WTC11 (cell line): ENCODE results near the gene JAKMIP1. TPM values are rescaled to one million over a fixed set of nuclear protein-coding genes. Genes with fewer than 3 reads are reported as not detected.

Experiments used
- ATAC-seq: fragments of 200-7000 bp; cut with Tn5 transposase; 2 replicates; pipeline ENCODE4 v1.10.0; 2021; ENCODE audit warnings: mild to moderate bottlenecking, moderate library complexity
- CTCF ChIA-PET: fragments of 300-600 bp; sonication (Branson Sonifier 250); formaldehyde crosslinking; loops from one replicate; lab custom pipeline; 2021; ENCODE audit warnings: antibody characterized with exemption; lab: Charles Lee
- POLR2A ChIA-PET: fragments of 350-600 bp; sonication (Branson Sonifier 250); formaldehyde crosslinking; loops from one replicate; lab custom pipeline; 2021; ENCODE audit warnings: antibody characterized with exemption; lab: Charles Lee
- DNase-seq: peaks from one replicate; pipeline ENCODE4 v3.0.0; 2021; ENCODE audit warnings: low spot score
- H3K27ac Mint-ChIP-seq: 2 replicates; pipeline ENCODE4 v1.8.0; 2021; ENCODE audit warnings: mixed read lengths
- H3K27me3 Mint-ChIP-seq: 2 replicates; pipeline ENCODE4 v1.8.0; 2021; ENCODE audit warnings: low read depth, mild to moderate bottlenecking, moderate library complexity, mixed read lengths
- H3K36me3 Mint-ChIP-seq: 2 replicates; pipeline ENCODE4 v1.8.0; 2021; ENCODE audit warnings: mixed read lengths
- H3K4me1 Mint-ChIP-seq: 2 replicates; pipeline ENCODE4 v1.8.0; 2022; ENCODE audit warnings: mixed read lengths
- H3K4me3 Mint-ChIP-seq: 2 replicates; pipeline ENCODE4 v1.8.0; 2021; ENCODE audit warnings: mild to moderate bottlenecking, moderate library complexity, mixed read lengths
- H3K9me3 Mint-ChIP-seq: 2 replicates; pipeline ENCODE4 v1.8.0; 2021; ENCODE audit warnings: mixed read lengths
- ELF4 ChIP-seq: sonication (generic); formaldehyde crosslinking; IDR thresholded peaks from 2 replicates; pipeline ENCODE4 v1.8.1; 2022; ENCODE audit warnings: low read depth, mild to moderate bottlenecking, moderate library complexity, missing genetic modification reagents
- ESRRA ChIP-seq: sonication (generic); formaldehyde crosslinking; IDR thresholded peaks from 2 replicates; pipeline ENCODE4 v1.8.1; 2022; ENCODE audit warnings: mild to moderate bottlenecking, missing genetic modification reagents, borderline replicate concordance
- GTF2I ChIP-seq: fragments of 250-450 bp; sonication (Bioruptor Pico); conservative IDR thresholded peaks from 2 replicates; pipeline ENCODE4 v1.4.0; 2021; ENCODE audit warnings: mild to moderate bottlenecking
- JUN ChIP-seq: sonication (generic); formaldehyde crosslinking; IDR thresholded peaks from 2 replicates; pipeline ENCODE4 v1.8.0; 2023; ENCODE audit warnings: mild to moderate bottlenecking, missing genetic modification reagents
- ZBTB21 ChIP-seq: sonication (generic); formaldehyde crosslinking; IDR thresholded peaks from 2 replicates; pipeline ENCODE4 v1.8.1; 2023; ENCODE audit warnings: mild to moderate bottlenecking, missing genetic modification reagents, borderline replicate concordance
- ZNF138 ChIP-seq: sonication (generic); formaldehyde crosslinking; conservative IDR thresholded peaks from 2 replicates; pipeline ENCODE4 v1.8.1; 2022; ENCODE audit warnings: mild to moderate bottlenecking, moderate library complexity, missing genetic modification reagents
- ZNF416 ChIP-seq: fragments of 250-450 bp; sonication (Bioruptor Pico); IDR thresholded peaks from 2 replicates; pipeline ENCODE4 v1.9.0; 2021; ENCODE audit warnings: mild to moderate bottlenecking, inconsistent platforms
- total RNA-seq: library from RNA; stranded (reverse); gene quantifications from 3 replicates; pipeline ENCODE4 v1.2.3, GENCODE V29; 2021
- TF ChIP-seq, protein P1 (sequence below): sonication (generic); formaldehyde crosslinking; IDR thresholded peaks from 2 replicates; pipeline ENCODE4 v1.8.0; 2022; ENCODE audit warnings: missing genetic modification reagents
- TF ChIP-seq, protein P2 (sequence below): sonication (generic); formaldehyde crosslinking; conservative IDR thresholded peaks from 2 replicates; pipeline ENCODE4 v1.8.1; 2022; ENCODE audit warnings: mild to moderate bottlenecking, missing genetic modification reagents
- TF ChIP-seq, protein P3 (sequence below): sonication (generic); formaldehyde crosslinking; IDR thresholded peaks from 2 replicates; pipeline ENCODE4 v1.8.1; 2023; ENCODE audit warnings: mild to moderate bottlenecking, moderate library complexity, missing genetic modification reagents
- TF ChIP-seq, protein P4 (sequence below): fragments of 200-600 bp; IDR thresholded peaks from 2 replicates; pipeline ENCODE4 v1.8.0; 2022; ENCODE audit warnings: antibody characterized with exemption
- TF ChIP-seq, protein P5 (sequence below): sonication (generic); formaldehyde crosslinking; IDR thresholded peaks from 2 replicates; pipeline ENCODE4 v1.8.0; 2023; ENCODE audit warnings: mild to moderate bottlenecking, missing genetic modification reagents
- TF ChIP-seq, protein P6 (sequence below): sonication (generic); formaldehyde crosslinking; IDR thresholded peaks from 2 replicates; pipeline ENCODE4 v1.8.0; 2023; ENCODE audit warnings: missing genetic modification reagents, mild to moderate bottlenecking, borderline replicate concordance
- TF ChIP-seq, protein P7 (sequence below): fragments of 250-450 bp; sonication (Bioruptor Pico); conservative IDR thresholded peaks from 2 replicates; pipeline ENCODE4 v1.9.0; 2021; ENCODE audit warnings: mild to moderate bottlenecking
- TF ChIP-seq, protein P8 (sequence below): sonication (generic); formaldehyde crosslinking; IDR thresholded peaks from 2 replicates; pipeline ENCODE4 v1.8.1; 2023; ENCODE audit warnings: mild to moderate bottlenecking, missing genetic modification reagents, borderline replicate concordance

Gene JAKMIP1
- total RNA-seq, 1 experiment from 2014 or later = 4.0 TPM

DNA sequence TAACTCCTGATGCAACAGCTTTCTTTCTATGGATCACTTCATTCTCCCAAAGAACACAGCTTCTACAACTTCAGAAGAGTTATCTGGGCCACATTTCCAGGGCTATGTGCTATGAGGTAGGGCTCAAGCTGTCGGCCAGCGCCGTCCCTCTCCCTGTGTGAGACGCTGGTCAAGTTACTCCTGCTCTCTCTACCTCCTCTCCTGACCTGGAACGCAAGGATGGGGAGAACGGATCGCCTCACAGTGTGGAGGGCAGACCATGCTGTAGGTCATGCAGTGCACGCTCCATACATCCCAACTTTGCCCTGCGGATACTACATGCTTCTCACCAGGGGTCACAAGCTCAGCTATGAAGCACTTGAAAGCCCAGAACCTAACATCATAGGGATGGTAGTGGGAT lies 42.4 kb downstream of the JAKMIP1 start:
- Mint-ChIP-seq H3K9me3 (no peaks in the 10 kb centered on the region; the same call in 1 of the 2 replicates), H3K36me3 (no peaks in the 10 kb centered on the region), H3K4me3 (no peak overlapping the region), H3K27ac (no peak overlapping the region), H3K27me3 (no peaks in the 10 kb centered on the region), H3K4me1 (peaks cover 27% of the 10 kb centered on the region)
- DNase-seq = no peak
- no peak for ATAC-seq
- CTCF ChIA-PET = interaction anchor here (1.0 kb wide), 2 partner anchors 24 to 93 kb away, joined by 3 read pairs; no protein-coding TSS in a partner anchor
- POLR2A ChIA-PET = no interaction called here
- TF ChIP-seq, protein P1, sequence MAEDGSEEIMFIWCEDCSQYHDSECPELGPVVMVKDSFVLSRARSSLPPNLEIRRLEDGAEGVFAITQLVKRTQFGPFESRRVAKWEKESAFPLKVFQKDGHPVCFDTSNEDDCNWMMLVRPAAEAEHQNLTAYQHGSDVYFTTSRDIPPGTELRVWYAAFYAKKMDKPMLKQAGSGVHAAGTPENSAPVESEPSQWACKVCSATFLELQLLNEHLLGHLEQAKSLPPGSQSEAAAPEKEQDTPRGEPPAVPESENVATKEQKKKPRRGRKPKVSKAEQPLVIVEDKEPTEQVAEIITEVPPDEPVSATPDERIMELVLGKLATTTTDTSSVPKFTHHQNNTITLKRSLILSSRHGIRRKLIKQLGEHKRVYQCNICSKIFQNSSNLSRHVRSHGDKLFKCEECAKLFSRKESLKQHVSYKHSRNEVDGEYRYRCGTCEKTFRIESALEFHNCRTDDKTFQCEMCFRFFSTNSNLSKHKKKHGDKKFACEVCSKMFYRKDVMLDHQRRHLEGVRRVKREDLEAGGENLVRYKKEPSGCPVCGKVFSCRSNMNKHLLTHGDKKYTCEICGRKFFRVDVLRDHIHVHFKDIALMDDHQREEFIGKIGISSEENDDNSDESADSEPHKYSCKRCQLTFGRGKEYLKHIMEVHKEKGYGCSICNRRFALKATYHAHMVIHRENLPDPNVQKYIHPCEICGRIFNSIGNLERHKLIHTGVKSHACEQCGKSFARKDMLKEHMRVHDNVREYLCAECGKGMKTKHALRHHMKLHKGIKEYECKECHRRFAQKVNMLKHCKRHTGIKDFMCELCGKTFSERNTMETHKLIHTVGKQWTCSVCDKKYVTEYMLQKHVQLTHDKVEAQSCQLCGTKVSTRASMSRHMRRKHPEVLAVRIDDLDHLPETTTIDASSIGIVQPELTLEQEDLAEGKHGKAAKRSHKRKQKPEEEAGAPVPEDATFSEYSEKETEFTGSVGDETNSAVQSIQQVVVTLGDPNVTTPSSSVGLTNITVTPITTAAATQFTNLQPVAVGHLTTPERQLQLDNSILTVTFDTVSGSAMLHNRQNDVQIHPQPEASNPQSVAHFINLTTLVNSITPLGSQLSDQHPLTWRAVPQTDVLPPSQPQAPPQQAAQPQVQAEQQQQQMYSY (CRISPR knock-in tag) = no peak
- TF ChIP-seq, protein P2, sequence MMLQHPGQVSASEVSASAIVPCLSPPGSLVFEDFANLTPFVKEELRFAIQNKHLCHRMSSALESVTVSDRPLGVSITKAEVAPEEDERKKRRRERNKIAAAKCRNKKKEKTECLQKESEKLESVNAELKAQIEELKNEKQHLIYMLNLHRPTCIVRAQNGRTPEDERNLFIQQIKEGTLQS = no peak
- TF ChIP-seq GTF2I (CRISPR knock-in tag) (no peak), ELF4 (CRISPR knock-in tag) (no peak), ESRRA (CRISPR knock-in tag) (no peak), ZBTB21 (CRISPR knock-in tag) (no peak), ZNF138 (no peak), JUN (CRISPR knock-in tag) (no peak), ZNF416 (no peak)
- TF ChIP-seq, protein P3, sequence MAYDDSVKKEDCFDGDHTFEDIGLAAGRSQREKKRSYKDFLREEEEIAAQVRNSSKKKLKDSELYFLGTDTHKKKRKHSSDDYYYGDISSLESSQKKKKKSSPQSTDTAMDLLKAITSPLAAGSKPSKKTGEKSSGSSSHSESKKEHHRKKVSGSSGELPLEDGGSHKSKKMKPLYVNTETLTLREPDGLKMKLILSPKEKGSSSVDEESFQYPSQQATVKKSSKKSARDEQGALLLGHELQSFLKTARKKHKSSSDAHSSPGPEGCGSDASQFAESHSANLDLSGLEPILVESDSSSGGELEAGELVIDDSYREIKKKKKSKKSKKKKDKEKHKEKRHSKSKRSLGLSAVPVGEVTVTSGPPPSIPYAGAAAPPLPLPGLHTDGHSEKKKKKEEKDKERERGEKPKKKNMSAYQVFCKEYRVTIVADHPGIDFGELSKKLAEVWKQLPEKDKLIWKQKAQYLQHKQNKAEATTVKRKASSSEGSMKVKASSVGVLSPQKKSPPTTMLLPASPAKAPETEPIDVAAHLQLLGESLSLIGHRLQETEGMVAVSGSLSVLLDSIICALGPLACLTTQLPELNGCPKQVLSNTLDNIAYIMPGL (CRISPR knock-in tag) = no peak
- TF ChIP-seq, protein P4, sequence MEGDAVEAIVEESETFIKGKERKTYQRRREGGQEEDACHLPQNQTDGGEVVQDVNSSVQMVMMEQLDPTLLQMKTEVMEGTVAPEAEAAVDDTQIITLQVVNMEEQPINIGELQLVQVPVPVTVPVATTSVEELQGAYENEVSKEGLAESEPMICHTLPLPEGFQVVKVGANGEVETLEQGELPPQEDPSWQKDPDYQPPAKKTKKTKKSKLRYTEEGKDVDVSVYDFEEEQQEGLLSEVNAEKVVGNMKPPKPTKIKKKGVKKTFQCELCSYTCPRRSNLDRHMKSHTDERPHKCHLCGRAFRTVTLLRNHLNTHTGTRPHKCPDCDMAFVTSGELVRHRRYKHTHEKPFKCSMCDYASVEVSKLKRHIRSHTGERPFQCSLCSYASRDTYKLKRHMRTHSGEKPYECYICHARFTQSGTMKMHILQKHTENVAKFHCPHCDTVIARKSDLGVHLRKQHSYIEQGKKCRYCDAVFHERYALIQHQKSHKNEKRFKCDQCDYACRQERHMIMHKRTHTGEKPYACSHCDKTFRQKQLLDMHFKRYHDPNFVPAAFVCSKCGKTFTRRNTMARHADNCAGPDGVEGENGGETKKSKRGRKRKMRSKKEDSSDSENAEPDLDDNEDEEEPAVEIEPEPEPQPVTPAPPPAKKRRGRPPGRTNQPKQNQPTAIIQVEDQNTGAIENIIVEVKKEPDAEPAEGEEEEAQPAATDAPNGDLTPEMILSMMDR = no peak
- TF ChIP-seq, protein P5, sequence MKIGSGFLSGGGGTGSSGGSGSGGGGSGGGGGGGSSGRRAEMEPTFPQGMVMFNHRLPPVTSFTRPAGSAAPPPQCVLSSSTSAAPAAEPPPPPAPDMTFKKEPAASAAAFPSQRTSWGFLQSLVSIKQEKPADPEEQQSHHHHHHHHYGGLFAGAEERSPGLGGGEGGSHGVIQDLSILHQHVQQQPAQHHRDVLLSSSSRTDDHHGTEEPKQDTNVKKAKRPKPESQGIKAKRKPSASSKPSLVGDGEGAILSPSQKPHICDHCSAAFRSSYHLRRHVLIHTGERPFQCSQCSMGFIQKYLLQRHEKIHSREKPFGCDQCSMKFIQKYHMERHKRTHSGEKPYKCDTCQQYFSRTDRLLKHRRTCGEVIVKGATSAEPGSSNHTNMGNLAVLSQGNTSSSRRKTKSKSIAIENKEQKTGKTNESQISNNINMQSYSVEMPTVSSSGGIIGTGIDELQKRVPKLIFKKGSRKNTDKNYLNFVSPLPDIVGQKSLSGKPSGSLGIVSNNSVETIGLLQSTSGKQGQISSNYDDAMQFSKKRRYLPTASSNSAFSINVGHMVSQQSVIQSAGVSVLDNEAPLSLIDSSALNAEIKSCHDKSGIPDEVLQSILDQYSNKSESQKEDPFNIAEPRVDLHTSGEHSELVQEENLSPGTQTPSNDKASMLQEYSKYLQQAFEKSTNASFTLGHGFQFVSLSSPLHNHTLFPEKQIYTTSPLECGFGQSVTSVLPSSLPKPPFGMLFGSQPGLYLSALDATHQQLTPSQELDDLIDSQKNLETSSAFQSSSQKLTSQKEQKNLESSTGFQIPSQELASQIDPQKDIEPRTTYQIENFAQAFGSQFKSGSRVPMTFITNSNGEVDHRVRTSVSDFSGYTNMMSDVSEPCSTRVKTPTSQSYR (CRISPR knock-in tag) = no peak
- TF ChIP-seq, protein P6, sequence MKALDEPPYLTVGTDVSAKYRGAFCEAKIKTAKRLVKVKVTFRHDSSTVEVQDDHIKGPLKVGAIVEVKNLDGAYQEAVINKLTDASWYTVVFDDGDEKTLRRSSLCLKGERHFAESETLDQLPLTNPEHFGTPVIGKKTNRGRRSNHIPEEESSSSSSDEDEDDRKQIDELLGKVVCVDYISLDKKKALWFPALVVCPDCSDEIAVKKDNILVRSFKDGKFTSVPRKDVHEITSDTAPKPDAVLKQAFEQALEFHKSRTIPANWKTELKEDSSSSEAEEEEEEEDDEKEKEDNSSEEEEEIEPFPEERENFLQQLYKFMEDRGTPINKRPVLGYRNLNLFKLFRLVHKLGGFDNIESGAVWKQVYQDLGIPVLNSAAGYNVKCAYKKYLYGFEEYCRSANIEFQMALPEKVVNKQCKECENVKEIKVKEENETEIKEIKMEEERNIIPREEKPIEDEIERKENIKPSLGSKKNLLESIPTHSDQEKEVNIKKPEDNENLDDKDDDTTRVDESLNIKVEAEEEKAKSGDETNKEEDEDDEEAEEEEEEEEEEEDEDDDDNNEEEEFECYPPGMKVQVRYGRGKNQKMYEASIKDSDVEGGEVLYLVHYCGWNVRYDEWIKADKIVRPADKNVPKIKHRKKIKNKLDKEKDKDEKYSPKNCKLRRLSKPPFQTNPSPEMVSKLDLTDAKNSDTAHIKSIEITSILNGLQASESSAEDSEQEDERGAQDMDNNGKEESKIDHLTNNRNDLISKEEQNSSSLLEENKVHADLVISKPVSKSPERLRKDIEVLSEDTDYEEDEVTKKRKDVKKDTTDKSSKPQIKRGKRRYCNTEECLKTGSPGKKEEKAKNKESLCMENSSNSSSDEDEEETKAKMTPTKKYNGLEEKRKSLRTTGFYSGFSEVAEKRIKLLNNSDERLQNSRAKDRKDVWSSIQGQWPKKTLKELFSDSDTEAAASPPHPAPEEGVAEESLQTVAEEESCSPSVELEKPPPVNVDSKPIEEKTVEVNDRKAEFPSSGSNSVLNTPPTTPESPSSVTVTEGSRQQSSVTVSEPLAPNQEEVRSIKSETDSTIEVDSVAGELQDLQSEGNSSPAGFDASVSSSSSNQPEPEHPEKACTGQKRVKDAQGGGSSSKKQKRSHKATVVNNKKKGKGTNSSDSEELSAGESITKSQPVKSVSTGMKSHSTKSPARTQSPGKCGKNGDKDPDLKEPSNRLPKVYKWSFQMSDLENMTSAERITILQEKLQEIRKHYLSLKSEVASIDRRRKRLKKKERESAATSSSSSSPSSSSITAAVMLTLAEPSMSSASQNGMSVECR = no peak
- TF ChIP-seq, protein P7, sequence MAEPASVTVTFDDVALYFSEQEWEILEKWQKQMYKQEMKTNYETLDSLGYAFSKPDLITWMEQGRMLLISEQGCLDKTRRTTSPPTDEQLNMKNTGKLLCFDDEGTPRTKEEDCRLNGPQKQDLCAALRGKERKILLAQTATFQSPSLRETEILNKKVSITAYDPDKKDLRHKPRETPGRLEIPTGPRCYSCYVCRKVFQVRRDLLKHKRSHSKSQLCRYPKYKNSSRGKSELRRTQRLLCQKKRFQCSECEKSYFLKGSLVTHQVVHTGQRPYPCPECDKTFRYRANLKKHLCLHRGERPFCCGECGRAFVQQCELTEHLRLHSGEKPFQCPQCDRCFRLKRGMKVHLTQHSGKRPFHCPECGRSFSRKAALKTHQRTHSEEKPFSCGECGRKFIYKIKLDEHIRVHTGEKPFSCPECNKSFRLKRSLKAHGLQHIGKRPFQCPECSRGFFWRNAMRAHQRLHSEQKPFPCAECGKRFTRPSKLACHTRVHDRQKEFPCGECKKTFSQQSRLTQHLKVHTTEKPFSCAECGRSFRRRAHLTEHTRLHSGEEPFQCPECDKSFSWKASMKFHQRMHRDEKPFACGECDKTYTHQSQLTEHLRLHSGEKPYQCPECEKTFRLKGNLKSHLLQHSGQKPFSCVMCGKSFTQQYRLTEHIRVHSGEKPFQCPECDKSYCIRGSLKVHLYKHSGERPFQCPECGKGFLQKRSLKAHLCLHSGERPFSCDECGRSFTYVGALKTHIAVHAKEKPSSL (CRISPR knock-in tag) = no peak
- TF ChIP-seq, protein P8, sequence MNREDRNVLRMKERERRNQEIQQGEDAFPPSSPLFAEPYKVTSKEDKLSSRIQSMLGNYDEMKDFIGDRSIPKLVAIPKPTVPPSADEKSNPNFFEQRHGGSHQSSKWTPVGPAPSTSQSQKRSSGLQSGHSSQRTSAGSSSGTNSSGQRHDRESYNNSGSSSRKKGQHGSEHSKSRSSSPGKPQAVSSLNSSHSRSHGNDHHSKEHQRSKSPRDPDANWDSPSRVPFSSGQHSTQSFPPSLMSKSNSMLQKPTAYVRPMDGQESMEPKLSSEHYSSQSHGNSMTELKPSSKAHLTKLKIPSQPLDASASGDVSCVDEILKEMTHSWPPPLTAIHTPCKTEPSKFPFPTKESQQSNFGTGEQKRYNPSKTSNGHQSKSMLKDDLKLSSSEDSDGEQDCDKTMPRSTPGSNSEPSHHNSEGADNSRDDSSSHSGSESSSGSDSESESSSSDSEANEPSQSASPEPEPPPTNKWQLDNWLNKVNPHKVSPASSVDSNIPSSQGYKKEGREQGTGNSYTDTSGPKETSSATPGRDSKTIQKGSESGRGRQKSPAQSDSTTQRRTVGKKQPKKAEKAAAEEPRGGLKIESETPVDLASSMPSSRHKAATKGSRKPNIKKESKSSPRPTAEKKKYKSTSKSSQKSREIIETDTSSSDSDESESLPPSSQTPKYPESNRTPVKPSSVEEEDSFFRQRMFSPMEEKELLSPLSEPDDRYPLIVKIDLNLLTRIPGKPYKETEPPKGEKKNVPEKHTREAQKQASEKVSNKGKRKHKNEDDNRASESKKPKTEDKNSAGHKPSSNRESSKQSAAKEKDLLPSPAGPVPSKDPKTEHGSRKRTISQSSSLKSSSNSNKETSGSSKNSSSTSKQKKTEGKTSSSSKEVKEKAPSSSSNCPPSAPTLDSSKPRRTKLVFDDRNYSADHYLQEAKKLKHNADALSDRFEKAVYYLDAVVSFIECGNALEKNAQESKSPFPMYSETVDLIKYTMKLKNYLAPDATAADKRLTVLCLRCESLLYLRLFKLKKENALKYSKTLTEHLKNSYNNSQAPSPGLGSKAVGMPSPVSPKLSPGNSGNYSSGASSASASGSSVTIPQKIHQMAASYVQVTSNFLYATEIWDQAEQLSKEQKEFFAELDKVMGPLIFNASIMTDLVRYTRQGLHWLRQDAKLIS = no peak
